GM23338 (cell line): ENCODE results near the gene INPP5A. TPM values are rescaled to one million over a fixed set of nuclear protein-coding genes. Genes with fewer than 3 reads are reported as not detected.

ENCODE experiments used
- ATAC-seq: fragments of 200-7000 bp; cut with Tn5 transposase; 3 replicates; pipeline ENCODE4 v1.9.1; 2020
- DNase-seq: peaks from one replicate; pipeline ENCODE4 v3.0.0-alpha.2; 2015; ENCODE audit warnings: low spot score
- H2AFZ ChIP-seq: fragments of 200-600 bp; sonication (generic); 2 replicates; pipeline ENCODE4 v1.8.0; 2016; ENCODE audit warnings: antibody characterized with exemption, mild to moderate bottlenecking, moderate library complexity
- H3F3A ChIP-seq: fragments of 200-600 bp; sonication (generic); replicated peaks from 2 replicates; pipeline ENCODE4 v1.8.0; 2017; ENCODE audit warnings: antibody characterized with exemption, mixed run types, low read depth
- H3K27ac ChIP-seq: fragments of 200-600 bp; sonication (generic); 2 replicates; pipeline ENCODE4 v1.6.1; 2016; ENCODE audit warnings: low read depth
- H3K27me3 ChIP-seq: fragments of 200-600 bp; sonication (generic); 2 replicates; pipeline ENCODE4 v1.8.0; 2016; ENCODE audit warnings: mild to moderate bottlenecking, mixed run types, moderate library complexity; ENCODE audit not compliant: insufficient read depth
- H3K36me3 ChIP-seq: fragments of 200-600 bp; sonication (generic); 2 replicates; pipeline ENCODE4 v1.8.0; 2016; ENCODE audit warnings: mild to moderate bottlenecking; ENCODE audit not compliant: insufficient read depth
- H3K4me1 ChIP-seq: fragments of 200-600 bp; sonication (generic); 2 replicates; pipeline ENCODE4 v1.8.0; 2016; ENCODE audit warnings: mild to moderate bottlenecking, moderate library complexity; ENCODE audit not compliant: insufficient read depth
- H3K4me2 ChIP-seq: fragments of 200-600 bp; sonication (generic); 2 replicates; pipeline ENCODE4 v1.7.1; 2017; ENCODE audit warnings: mixed run types
- H3K4me3 ChIP-seq: fragments of 200-600 bp; sonication (generic); 2 replicates; pipeline ENCODE4 v1.6.1; 2016; ENCODE audit warnings: mixed run types
- H3K79me2 ChIP-seq: fragments of 200-600 bp; sonication (generic); replicated peaks from 2 replicates; pipeline ENCODE4 v1.8.0; 2017; ENCODE audit warnings: mild to moderate bottlenecking; ENCODE audit not compliant: insufficient read depth
- H3K9me2 ChIP-seq: fragments of 200-600 bp; sonication (generic); 2 replicates; pipeline ENCODE4 v1.8.0; 2017; ENCODE audit not compliant: insufficient read depth
- H4K20me1 ChIP-seq: fragments of 200-600 bp; sonication (generic); replicated peaks from 2 replicates; pipeline ENCODE4 v1.8.0; 2017; ENCODE audit warnings: mild to moderate bottlenecking; ENCODE audit not compliant: insufficient read depth
- H3K27ac Mint-ChIP-seq: 2 replicates; pipeline ENCODE4 v1.8.0; 2020; ENCODE audit warnings: inconsistent platforms, mild to moderate bottlenecking, moderate library complexity, mixed read lengths
- H3K27me3 Mint-ChIP-seq: 3 replicates; pipeline ENCODE4 v1.8.0; 2022; ENCODE audit warnings: low read depth, mild to moderate bottlenecking, moderate library complexity, mixed read lengths, inconsistent platforms; ENCODE audit not compliant: insufficient read depth, poor library complexity
- H3K36me3 Mint-ChIP-seq: 3 replicates; pipeline ENCODE4 v1.8.0; 2021; ENCODE audit warnings: low read depth, mild to moderate bottlenecking, inconsistent platforms, moderate library complexity, mixed read lengths
- H3K4me1 Mint-ChIP-seq: 3 replicates; pipeline ENCODE4 v1.8.0; 2020; ENCODE audit warnings: mild to moderate bottlenecking, inconsistent platforms, mixed read lengths
- H3K4me3 Mint-ChIP-seq: 3 replicates; pipeline ENCODE4 v1.8.0; 2021; ENCODE audit warnings: moderate library complexity, mild to moderate bottlenecking, inconsistent platforms, mixed read lengths
- H3K9me3 Mint-ChIP-seq: 3 replicates; pipeline ENCODE4 v1.8.0; 2020; ENCODE audit warnings: moderate library complexity, mild to moderate bottlenecking, inconsistent platforms, mixed read lengths
- CREB1 ChIP-seq: fragments of 250-450 bp; sonication (Bioruptor Pico); IDR thresholded peaks from 2 replicates; pipeline ENCODE4 v1.5.0; 2020; ENCODE audit warnings: low read depth, mild to moderate bottlenecking, moderate library complexity
- EZH2 ChIP-seq: fragments of 200-600 bp; sonication (generic); IDR thresholded peaks from one replicate; pipeline ENCODE4 v1.8.0; 2017; ENCODE audit warnings: antibody characterized with exemption, mild to moderate bottlenecking, low read depth; ENCODE audit not compliant: unreplicated experiment
- EZH2phosphoT487 ChIP-seq: fragments of 200-600 bp; sonication (generic); IDR thresholded peaks from one replicate; pipeline ENCODE4 v1.8.1; 2018; ENCODE audit warnings: antibody characterized with exemption; ENCODE audit not compliant: unreplicated experiment
- JUNB ChIP-seq: IDR thresholded peaks from one replicate; pipeline ENCODE4 v1.6.1; 2016; ENCODE audit warnings: antibody characterized with exemption; ENCODE audit not compliant: unreplicated experiment
- NANOG ChIP-seq: IDR thresholded peaks from 2 replicates; pipeline ENCODE4 v1.6.1; 2016; ENCODE audit warnings: antibody characterized with exemption, borderline replicate concordance
- POLR2AphosphoS5 ChIP-seq: IDR thresholded peaks from 2 replicates; pipeline ENCODE4 v1.6.1; 2016; ENCODE audit warnings: antibody characterized with exemption, low read depth
- STAT1 ChIP-seq: IDR thresholded peaks from one replicate; pipeline ENCODE4 v1.6.1; 2016; ENCODE audit warnings: antibody characterized with exemption; ENCODE audit not compliant: unreplicated experiment
- ZNF114 ChIP-seq: fragments of 250-450 bp; sonication (Bioruptor Pico); IDR thresholded peaks from 2 replicates; pipeline ENCODE4 v1.5.0; 2020; ENCODE audit warnings: mild to moderate bottlenecking, moderate library complexity
- ZNF331 ChIP-seq: fragments of 250-450 bp; sonication (Bioruptor Pico); IDR thresholded peaks from 2 replicates; pipeline ENCODE4 v1.5.0; 2020; ENCODE audit warnings: low read depth, mild to moderate bottlenecking, moderate library complexity
- polyA plus RNA-seq: library from polyadenylated mRNA; unstranded; fragments of >200 nt; fragmentation: Nextera tagmentation; extraction: Ambion mirVana; gene quantifications from 2 replicates; pipeline ENCODE4 v1.2.1, GENCODE V29; 2016
- total RNA-seq: library from RNA; depleted of rRNA; stranded (reverse); fragments of >200 nt; shearing (Covaris generic); gene quantifications from 2 replicates; pipeline ENCODE4 v1.2.3, GENCODE V29; 2014
- TF ChIP-seq, protein P1 (sequence below): IDR thresholded peaks from one replicate; pipeline ENCODE4 v1.6.1; 2018; ENCODE audit warnings: antibody characterized with exemption; ENCODE audit not compliant: unreplicated experiment
- TF ChIP-seq, protein P2 (sequence below): IDR thresholded peaks from 2 replicates; pipeline ENCODE4 v1.6.1; 2016; ENCODE audit warnings: antibody characterized with exemption
- TF ChIP-seq, protein P3 (sequence below), 2 experiments: fragments of 200-600 bp in 1 of 2; sonication (generic) in 1 of 2; conservative IDR thresholded peaks; 2 replicates each; pipeline versions ENCODE4 v1.5.1 to v1.6.1; 2016 to 2017; ENCODE audit warnings: antibody characterized with exemption in 2 of 2, low read depth in 2 of 2, mild to moderate bottlenecking in 2 of 2, moderate library complexity in 1 of 2

INPP5A gene
- total and polyA plus RNA-seq, 2 experiments from 2014 or later: 5.9 to 40.6 TPM

DNA sequence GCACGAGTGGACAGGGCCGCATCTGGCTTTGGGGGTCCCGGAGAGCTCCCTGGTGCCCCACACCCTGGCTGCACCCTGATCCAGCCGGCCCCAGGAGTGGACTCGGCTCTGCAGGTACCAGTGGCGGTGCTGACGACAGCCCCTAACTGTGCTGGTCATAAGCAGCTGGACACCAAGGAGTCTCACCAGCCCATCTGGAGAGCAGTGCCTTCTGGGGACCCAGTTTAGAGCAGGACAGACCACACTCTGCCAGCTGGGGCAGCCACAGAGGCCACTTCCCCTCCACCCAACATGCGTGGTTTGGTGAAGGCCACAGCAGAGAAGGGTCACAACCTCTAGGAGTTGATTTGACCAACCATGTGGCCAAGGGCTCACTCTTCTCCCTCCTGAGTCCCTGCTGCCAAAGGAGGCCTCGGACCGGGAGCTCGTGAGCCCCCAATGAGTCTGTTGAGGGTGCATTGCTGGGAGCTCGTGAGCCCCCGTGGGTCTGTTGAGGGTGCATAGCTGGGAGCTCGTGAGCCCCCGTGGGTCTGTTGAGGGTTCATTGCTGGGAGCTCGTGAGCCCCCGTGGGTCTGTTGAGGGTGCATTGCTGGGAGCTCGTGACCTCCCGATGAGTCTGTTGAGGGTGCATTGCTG is 16.0 kb upstream of the INPP5A start (continued):
- TF ChIP-seq, protein P1, sequence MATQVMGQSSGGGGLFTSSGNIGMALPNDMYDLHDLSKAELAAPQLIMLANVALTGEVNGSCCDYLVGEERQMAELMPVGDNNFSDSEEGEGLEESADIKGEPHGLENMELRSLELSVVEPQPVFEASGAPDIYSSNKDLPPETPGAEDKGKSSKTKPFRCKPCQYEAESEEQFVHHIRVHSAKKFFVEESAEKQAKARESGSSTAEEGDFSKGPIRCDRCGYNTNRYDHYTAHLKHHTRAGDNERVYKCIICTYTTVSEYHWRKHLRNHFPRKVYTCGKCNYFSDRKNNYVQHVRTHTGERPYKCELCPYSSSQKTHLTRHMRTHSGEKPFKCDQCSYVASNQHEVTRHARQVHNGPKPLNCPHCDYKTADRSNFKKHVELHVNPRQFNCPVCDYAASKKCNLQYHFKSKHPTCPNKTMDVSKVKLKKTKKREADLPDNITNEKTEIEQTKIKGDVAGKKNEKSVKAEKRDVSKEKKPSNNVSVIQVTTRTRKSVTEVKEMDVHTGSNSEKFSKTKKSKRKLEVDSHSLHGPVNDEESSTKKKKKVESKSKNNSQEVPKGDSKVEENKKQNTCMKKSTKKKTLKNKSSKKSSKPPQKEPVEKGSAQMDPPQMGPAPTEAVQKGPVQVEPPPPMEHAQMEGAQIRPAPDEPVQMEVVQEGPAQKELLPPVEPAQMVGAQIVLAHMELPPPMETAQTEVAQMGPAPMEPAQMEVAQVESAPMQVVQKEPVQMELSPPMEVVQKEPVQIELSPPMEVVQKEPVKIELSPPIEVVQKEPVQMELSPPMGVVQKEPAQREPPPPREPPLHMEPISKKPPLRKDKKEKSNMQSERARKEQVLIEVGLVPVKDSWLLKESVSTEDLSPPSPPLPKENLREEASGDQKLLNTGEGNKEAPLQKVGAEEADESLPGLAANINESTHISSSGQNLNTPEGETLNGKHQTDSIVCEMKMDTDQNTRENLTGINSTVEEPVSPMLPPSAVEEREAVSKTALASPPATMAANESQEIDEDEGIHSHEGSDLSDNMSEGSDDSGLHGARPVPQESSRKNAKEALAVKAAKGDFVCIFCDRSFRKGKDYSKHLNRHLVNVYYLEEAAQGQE: no peak
- no peak for TF ChIP-seq POLR2AphosphoS5
- TF ChIP-seq EZH2phosphoT487: no peak
- TF ChIP-seq, protein P2, sequence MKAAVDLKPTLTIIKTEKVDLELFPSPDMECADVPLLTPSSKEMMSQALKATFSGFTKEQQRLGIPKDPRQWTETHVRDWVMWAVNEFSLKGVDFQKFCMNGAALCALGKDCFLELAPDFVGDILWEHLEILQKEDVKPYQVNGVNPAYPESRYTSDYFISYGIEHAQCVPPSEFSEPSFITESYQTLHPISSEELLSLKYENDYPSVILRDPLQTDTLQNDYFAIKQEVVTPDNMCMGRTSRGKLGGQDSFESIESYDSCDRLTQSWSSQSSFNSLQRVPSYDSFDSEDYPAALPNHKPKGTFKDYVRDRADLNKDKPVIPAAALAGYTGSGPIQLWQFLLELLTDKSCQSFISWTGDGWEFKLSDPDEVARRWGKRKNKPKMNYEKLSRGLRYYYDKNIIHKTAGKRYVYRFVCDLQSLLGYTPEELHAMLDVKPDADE: no peak
- TF ChIP-seq JUNB: no peak
- TF ChIP-seq CREB1 (CRISPR knock-in tag): no peak
- no peak for TF ChIP-seq EZH2
- TF ChIP-seq ZNF331 (CRISPR knock-in tag): no peak
- TF ChIP-seq ZNF114: no peak
- TF ChIP-seq, protein P3, sequence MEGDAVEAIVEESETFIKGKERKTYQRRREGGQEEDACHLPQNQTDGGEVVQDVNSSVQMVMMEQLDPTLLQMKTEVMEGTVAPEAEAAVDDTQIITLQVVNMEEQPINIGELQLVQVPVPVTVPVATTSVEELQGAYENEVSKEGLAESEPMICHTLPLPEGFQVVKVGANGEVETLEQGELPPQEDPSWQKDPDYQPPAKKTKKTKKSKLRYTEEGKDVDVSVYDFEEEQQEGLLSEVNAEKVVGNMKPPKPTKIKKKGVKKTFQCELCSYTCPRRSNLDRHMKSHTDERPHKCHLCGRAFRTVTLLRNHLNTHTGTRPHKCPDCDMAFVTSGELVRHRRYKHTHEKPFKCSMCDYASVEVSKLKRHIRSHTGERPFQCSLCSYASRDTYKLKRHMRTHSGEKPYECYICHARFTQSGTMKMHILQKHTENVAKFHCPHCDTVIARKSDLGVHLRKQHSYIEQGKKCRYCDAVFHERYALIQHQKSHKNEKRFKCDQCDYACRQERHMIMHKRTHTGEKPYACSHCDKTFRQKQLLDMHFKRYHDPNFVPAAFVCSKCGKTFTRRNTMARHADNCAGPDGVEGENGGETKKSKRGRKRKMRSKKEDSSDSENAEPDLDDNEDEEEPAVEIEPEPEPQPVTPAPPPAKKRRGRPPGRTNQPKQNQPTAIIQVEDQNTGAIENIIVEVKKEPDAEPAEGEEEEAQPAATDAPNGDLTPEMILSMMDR (conservative IDR thresholded peaks at IDR 0.05; ENCODE audit: low read depth in 2 of 2): no peak

DNA sequence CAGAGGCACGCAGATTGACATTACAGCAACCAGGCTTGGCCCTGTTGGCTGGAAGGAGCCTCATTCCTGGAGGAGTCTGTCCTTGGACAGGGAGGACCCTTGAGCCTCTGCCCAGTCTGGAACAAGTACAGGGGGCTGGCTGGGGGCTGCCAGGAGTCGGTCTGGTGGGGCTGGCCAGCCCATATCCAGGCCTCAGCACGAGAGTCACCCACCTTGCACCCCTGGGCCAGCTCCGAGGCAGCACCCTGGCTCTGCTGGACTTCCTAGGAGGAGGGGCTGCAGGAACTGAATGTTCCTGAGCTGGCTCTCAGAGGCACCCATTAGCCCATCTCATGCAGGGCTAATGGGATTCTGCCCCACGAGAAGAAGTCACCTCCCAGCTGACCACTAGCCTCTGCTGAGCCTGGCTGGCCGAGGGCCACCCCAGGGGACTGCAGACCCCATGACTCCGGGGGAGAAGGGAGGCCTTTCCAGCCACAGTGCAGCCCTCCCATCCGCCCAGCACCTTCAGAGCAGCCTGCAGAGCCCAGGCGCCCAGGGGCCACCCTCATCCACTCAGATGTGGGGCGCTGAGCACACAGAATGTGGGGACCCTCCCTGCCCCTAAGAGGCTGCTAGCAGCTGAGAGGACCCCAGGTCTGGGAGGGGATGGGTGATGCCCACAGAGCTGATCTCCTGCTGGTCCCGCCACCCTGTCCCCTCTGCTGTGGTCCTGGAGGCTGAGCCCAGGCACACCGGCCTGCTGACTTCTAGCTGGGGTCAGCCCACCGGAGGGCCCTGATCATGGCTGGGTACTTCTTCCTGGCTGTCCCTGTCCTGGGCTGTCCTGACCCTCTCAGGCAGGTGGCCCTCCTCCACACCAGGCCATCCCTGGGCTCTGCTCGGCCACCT is 14.8 kb upstream of the INPP5A start:
- no peak overlapping the region for H3K27ac ChIP-seq
- no peak for DNase-seq
- H3K36me3 Mint-ChIP-seq: no peaks in the 10 kb centered on the region
- H3K9me3 Mint-ChIP-seq: no peaks in the 10 kb centered on the region
- no peak overlapping the region for H2AFZ ChIP-seq
- no peaks in the 10 kb centered on the region for H3K36me3 ChIP-seq
- ATAC-seq: no peak
- 0 out of 2 replicates have a peak, but pooled peaks cover 4% of the 10 kb centered on the region for H3F3A ChIP-seq
- H3K4me3 ChIP-seq: no peak overlapping the region
- H3K4me1 Mint-ChIP-seq: peaks cover 18% of the 10 kb centered on the region
- no peaks in the 10 kb centered on the region for H4K20me1 ChIP-seq
- H3K9me2 ChIP-seq: no peaks in the 10 kb centered on the region
- H3K4me3 Mint-ChIP-seq: no peak overlapping the region
- no peak overlapping the region for H3K4me2 ChIP-seq
- peaks cover 6% of the 10 kb centered on the region for H3K4me1 ChIP-seq
- no peaks in the 10 kb centered on the region for H3K79me2 ChIP-seq
- peaks cover 10% of the 10 kb centered on the region; the same call in 1 of the 2 replicates for H3K27me3 ChIP-seq
- H3K27me3 Mint-ChIP-seq: peaks cover 26% of the 10 kb centered on the region
- no peak overlapping the region for H3K27ac Mint-ChIP-seq
- TF ChIP-seq ZNF114 (no peak), JUNB (no peak), CREB1 (CRISPR knock-in tag) (no peak), EZH2phosphoT487 (no peak), EZH2 (no peak), NANOG (no peak), STAT1 (no peak), POLR2AphosphoS5 (no peak)
- TF ChIP-seq, protein P1: no peak
- TF ChIP-seq, protein P3 (conservative IDR thresholded peaks at IDR 0.05; ENCODE audit: low read depth in 2 of 2): no peak
